HCT116 (cell line): Measurements from ENCODE around the gene CNNM4.

ENCODE experiments used
- EGR1 ChIP-seq: IDR thresholded peaks from 2 replicates; pipeline ENCODE4 v1.6.1; 2012; ENCODE audit warnings: low read depth
- EZH2 ChIP-seq: fragments of 200-600 bp; sonication (generic); IDR thresholded peaks from 2 replicates; pipeline ENCODE4 v1.6.1; 2017; ENCODE audit warnings: antibody characterized with exemption, mixed run types
- EZH2phosphoT487 ChIP-seq: fragments of 200-600 bp; IDR thresholded peaks from 2 replicates; pipeline ENCODE4 v1.6.1; 2018; ENCODE audit warnings: antibody characterized with exemption, borderline replicate concordance
- FOSL1 ChIP-seq: IDR thresholded peaks from 2 replicates; pipeline ENCODE4 v1.6.1; 2012; ENCODE audit warnings: low read depth
- JUND ChIP-seq: IDR thresholded peaks from 2 replicates; pipeline ENCODE4 v1.6.1; 2012
- POLR2A ChIP-seq: IDR thresholded peaks from 2 replicates; pipeline ENCODE4 v1.7.0; 2011; ENCODE audit warnings: borderline replicate concordance; ENCODE audit not compliant: insufficient read depth, insufficient read length; ENCODE audit errors: extremely low read depth
- POLR2AphosphoS5 ChIP-seq: IDR thresholded peaks from 2 replicates; pipeline ENCODE4 v1.6.1; 2011; ENCODE audit warnings: mild to moderate bottlenecking, low read depth, low read length, moderate library complexity
- SIN3A ChIP-seq: IDR thresholded peaks from 2 replicates; pipeline ENCODE4 v1.6.1; 2012; ENCODE audit warnings: low read depth
- TF ChIP-seq, protein P1 (sequence below), 3 experiments: fragments of 200-600 bp in 1 of 3; sonication (generic) in 1 of 3; IDR thresholded peaks in 2 of 3; conservative IDR thresholded peaks in 1 of 3; 2 replicates each; pipeline ENCODE4 v1.5.1; 2012 to 2017; ENCODE audit warnings: low read depth in 2 of 3, low read length in 2 of 3, antibody characterized with exemption in 1 of 3, borderline replicate concordance in 1 of 3, control low read depth in 1 of 3, mild to moderate bottlenecking in 1 of 3, mixed read lengths in 1 of 3, mixed run types in 1 of 3, moderate library complexity in 1 of 3; ENCODE audit not compliant: insufficient read depth in 1 of 3
- TF ChIP-seq, protein P2 (sequence below): IDR thresholded peaks from 2 replicates; pipeline ENCODE4 v1.6.1; 2011; ENCODE audit warnings: mild to moderate bottlenecking, low read length, moderate library complexity; ENCODE audit not compliant: insufficient replicate concordance; ENCODE audit errors: extremely low read depth
- TF ChIP-seq, protein P3 (sequence below): IDR thresholded peaks from 2 replicates; pipeline ENCODE4 v1.6.1; 2012

DNA sequence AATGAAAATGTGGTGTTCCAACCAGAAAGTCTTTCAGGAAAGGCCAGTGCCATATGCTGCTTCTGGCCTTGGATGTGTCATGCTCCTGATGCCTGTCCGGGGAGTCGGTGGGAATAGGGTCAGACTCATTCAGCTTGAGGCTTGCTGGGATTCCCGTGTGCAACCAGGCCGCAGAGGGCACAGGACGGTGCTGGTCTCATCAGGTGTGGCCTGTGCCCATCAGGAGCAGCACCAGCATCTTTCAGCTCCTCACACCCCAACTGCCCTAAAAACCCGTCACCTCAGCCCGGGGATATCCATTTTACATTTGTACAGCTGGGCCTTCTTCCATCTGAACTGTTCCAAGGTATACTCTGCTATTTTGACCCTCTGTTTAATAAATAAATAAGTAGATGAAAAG is 42.0 kb downstream of the CNNM4 start:
- TF ChIP-seq, protein P1, sequence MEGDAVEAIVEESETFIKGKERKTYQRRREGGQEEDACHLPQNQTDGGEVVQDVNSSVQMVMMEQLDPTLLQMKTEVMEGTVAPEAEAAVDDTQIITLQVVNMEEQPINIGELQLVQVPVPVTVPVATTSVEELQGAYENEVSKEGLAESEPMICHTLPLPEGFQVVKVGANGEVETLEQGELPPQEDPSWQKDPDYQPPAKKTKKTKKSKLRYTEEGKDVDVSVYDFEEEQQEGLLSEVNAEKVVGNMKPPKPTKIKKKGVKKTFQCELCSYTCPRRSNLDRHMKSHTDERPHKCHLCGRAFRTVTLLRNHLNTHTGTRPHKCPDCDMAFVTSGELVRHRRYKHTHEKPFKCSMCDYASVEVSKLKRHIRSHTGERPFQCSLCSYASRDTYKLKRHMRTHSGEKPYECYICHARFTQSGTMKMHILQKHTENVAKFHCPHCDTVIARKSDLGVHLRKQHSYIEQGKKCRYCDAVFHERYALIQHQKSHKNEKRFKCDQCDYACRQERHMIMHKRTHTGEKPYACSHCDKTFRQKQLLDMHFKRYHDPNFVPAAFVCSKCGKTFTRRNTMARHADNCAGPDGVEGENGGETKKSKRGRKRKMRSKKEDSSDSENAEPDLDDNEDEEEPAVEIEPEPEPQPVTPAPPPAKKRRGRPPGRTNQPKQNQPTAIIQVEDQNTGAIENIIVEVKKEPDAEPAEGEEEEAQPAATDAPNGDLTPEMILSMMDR (IDR thresholded peaks at IDR 0.05 in 2 of 3, conservative IDR thresholded peaks at IDR 0.05 in 1 of 3; ENCODE audit: borderline replicate concordance in 1 of 3, insufficient read depth in 1 of 3, low read depth in 2 of 3, low read length in 2 of 3) = no peak
- no peak for TF ChIP-seq POLR2AphosphoS5
- TF ChIP-seq SIN3A = no peak
- no peak for TF ChIP-seq EZH2
- TF ChIP-seq POLR2A = no peak
- TF ChIP-seq EZH2phosphoT487 = no peak
- TF ChIP-seq, protein P2, sequence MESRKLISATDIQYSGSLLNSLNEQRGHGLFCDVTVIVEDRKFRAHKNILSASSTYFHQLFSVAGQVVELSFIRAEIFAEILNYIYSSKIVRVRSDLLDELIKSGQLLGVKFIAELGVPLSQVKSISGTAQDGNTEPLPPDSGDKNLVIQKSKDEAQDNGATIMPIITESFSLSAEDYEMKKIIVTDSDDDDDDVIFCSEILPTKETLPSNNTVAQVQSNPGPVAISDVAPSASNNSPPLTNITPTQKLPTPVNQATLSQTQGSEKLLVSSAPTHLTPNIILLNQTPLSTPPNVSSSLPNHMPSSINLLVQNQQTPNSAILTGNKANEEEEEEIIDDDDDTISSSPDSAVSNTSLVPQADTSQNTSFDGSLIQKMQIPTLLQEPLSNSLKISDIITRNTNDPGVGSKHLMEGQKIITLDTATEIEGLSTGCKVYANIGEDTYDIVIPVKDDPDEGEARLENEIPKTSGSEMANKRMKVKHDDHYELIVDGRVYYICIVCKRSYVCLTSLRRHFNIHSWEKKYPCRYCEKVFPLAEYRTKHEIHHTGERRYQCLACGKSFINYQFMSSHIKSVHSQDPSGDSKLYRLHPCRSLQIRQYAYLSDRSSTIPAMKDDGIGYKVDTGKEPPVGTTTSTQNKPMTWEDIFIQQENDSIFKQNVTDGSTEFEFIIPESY = no peak
- no peak for TF ChIP-seq FOSL1
- TF ChIP-seq, protein P3, sequence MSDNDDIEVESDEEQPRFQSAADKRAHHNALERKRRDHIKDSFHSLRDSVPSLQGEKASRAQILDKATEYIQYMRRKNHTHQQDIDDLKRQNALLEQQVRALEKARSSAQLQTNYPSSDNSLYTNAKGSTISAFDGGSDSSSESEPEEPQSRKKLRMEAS = no peak
- no peak for TF ChIP-seq JUND
- no peak for TF ChIP-seq EGR1
